ENCODE measurements around the gene ZNF787.
"Not testable (repeated sequence)": the region's sequence is repeated elsewhere in the genome, so short reads cannot be mapped to it uniquely, and the experiment has no call there.

- TF ChIP-seq CTCF (conservative IDR thresholded peaks at IDR 0.05 in 1 of 2, IDR thresholded peaks at IDR 0.05 in 1 of 2; ENCODE audit: low read depth in 1 of 2, low read length in 2 of 2); EZH2 (IDR thresholded peaks at IDR 0.05; ENCODE audit: low read length, missing control alignments): not testable (repeated sequence)
Observed at GRCh38 chr19:56105831-56106396, 15.2 kb downstream of the ZNF787 start.

Data from fibroblast of lung (primary cell).